C4-2B (cell line): Measurements from ENCODE around the gene TMEM92.

ENCODE experiments used
- H3K27ac ChIP-seq: fragments of 450-650 bp; 2 replicates; pipeline ENCODE4 v1.5.1; 2017
- ZFX ChIP-seq: fragments of 450-650 bp; IDR thresholded peaks from 2 replicates; pipeline ENCODE4 v1.6.1; 2017
- TF ChIP-seq, protein P1 (sequence below): fragments of 450-650 bp; conservative IDR thresholded peaks from 2 replicates; pipeline ENCODE4 v1.5.1; 2017; ENCODE audit warnings: mild to moderate bottlenecking

The TMEM92 gene

DNA sequence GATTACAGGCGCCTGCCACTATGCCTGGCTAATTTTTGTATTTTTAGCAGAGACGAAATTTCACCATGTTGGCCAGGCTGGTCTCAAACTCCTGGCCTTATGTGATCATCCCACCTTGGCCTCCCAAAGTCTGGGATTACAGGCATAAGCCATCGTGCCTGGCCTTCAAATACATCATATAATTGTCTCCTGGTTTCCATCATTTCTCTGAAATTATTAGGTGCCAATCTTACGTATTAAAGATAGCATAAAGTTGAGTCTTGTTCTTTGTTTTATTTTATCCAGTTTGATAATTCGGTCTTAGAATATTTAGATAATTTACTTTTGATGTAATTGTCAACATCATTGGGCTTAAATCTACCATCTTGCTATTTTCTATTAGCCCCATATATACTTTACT lies 32.8 kb upstream of the TMEM92 start:
- no peak overlapping the region for H3K27ac ChIP-seq
- TF ChIP-seq, protein P1, sequence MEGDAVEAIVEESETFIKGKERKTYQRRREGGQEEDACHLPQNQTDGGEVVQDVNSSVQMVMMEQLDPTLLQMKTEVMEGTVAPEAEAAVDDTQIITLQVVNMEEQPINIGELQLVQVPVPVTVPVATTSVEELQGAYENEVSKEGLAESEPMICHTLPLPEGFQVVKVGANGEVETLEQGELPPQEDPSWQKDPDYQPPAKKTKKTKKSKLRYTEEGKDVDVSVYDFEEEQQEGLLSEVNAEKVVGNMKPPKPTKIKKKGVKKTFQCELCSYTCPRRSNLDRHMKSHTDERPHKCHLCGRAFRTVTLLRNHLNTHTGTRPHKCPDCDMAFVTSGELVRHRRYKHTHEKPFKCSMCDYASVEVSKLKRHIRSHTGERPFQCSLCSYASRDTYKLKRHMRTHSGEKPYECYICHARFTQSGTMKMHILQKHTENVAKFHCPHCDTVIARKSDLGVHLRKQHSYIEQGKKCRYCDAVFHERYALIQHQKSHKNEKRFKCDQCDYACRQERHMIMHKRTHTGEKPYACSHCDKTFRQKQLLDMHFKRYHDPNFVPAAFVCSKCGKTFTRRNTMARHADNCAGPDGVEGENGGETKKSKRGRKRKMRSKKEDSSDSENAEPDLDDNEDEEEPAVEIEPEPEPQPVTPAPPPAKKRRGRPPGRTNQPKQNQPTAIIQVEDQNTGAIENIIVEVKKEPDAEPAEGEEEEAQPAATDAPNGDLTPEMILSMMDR: no peak
- no peak for TF ChIP-seq ZFX

GRCh38 chr17:50244771-50245170 lies 29.5 kb upstream of the TMEM92 start:
- TF ChIP-seq ZFX: no peak
- TF ChIP-seq, protein P1: no peak
- H3K27ac ChIP-seq: no peak overlapping the region

DNA sequence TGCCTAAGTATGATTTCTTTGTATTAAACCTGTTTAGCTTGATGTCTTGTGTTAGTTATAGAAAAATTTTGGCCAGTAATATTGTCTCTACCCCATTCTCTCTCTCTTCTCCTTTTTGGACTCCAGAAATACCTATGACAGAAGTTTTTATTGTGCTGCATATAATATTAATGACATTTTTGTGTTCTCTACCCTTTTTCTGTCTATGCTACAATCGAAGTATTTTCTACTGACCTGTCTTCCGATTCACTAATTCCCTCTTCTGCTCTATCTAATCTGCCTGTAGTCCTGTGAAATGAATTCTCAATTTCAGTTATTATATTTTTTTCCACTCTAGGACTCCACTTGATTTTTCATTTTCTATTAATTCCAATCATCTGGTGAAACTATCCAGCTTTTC lies 26.0 kb upstream of the TMEM92 start:
- no peak overlapping the region for H3K27ac ChIP-seq
- no peak for TF ChIP-seq ZFX
- TF ChIP-seq, protein P1: no peak

- H3K27ac ChIP-seq: no peak overlapping the region
- TF ChIP-seq, protein P1: no peak
- TF ChIP-seq ZFX: no peak
These were observed 21.5 kb upstream of the TMEM92 start for GRCh38 chr17:50252781-50253180.

DNA sequence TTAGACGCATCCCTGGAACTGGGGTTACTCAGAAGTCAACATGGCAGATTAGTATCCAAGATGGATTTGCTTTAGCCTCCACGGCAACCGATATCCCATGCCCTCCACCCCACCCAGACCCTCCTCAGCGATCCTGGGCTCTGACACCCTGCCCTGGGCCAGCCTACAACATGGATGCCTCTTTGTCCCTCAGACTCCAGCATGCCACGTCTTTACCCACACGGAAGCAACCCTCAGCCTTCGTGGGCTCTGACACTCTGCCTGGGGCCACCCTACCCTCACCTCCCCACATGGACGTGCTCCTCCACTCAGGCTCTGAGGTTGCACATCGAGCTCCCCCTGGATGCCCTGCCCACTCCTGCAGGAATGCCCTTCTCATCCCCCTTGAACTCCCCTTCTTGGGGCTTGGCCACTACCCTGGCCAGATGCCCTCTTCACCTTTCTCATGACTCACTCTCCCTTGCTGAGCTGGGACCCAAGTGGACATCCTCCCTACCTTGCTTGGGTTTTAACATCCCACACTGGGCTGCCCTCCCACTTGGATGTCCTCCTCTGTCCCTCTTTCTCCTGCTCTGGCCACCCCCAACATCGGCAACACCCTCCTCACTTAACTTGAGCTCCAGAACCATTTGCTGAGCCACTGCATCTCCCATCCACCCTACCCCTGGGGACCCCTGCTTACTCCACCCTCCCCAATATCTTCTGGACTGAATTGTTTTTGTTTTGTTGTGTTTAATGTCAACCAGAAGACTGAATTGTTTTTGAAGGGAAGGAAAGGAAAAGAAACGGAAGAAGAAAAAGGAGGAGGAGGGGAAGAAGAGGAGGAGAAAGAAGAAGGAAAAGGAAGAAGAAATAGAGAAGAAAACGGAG lies 18.3 kb upstream of the TMEM92 start:
- TF ChIP-seq ZFX: no peak
- TF ChIP-seq, protein P1: no peak
- no peak overlapping the region for H3K27ac ChIP-seq

- no peak overlapping the region for H3K27ac ChIP-seq
- TF ChIP-seq, protein P1: no peak
- no peak for TF ChIP-seq ZFX
These were observed 17.2 kb upstream of the TMEM92 start for GRCh38 chr17:50256826-50257618.

DNA sequence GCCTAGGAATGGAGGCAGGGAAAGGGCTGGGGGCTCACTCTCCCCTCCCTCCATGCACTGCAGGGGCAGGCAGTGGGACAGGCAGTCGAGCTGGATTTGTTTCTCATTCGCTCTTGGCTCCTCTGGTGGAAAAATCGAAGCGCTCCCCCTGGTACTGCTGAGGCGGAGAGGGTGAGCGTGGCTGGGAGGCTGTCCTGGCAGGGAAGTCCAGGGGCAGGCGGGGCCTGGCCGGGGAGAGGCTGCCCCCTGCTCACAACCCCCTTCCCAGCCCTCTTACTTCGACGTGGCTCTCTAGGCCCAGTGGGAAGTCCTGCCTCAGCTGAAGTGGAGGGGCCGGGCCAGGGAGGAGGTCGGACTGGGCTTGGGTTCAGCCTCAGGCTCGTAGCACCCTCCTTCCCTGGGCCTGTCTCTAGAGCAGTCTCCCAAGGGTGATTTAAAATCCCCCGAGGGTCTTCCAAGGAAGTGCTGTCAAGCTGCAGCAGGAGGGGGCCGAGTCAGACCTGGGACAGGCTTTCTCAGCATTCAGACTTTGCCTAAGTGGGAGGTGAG lies 16.5 kb upstream of the TMEM92 start:
- H3K27ac ChIP-seq: no peak overlapping the region
- no peak for TF ChIP-seq ZFX
- TF ChIP-seq, protein P1: no peak
